NB4 (cell line): ENCODE data around the gene UMAD1.
"Not testable (repeated sequence)": the region's sequence is repeated elsewhere in the genome, so short reads cannot be mapped to it uniquely, and the experiment has no call there.

Source experiments
- POLR2A ChIP-seq: IDR thresholded peaks from 2 replicates; pipeline ENCODE4 v1.6.1; 2011; ENCODE audit warnings: mild to moderate bottlenecking; ENCODE audit not compliant: insufficient read length; ENCODE audit errors: extremely low read depth
- TF ChIP-seq, protein P1 (sequence below): IDR thresholded peaks from one replicate; pipeline ENCODE4 v1.5.1; 2012; ENCODE audit warnings: low read depth, low read length

DNA sequence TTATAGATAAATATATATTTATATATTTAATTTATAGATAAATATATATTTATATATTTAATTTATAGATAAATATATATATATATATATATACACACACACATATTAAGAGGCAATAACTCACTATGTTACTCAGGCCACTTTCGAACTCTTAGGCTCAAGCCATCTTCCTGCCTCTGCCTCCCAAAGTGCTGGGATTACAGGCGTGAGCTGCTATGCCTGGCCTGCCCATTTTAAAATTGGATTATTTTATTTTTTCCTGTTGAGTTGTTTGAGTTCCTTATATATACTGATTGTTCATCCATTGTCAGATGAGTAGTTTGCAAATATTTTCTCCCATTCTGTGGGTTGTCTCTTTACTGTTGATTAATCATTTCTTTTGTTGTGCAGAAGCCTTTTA is 39.1 kb downstream of the UMAD1 start:
- TF ChIP-seq, protein P1, sequence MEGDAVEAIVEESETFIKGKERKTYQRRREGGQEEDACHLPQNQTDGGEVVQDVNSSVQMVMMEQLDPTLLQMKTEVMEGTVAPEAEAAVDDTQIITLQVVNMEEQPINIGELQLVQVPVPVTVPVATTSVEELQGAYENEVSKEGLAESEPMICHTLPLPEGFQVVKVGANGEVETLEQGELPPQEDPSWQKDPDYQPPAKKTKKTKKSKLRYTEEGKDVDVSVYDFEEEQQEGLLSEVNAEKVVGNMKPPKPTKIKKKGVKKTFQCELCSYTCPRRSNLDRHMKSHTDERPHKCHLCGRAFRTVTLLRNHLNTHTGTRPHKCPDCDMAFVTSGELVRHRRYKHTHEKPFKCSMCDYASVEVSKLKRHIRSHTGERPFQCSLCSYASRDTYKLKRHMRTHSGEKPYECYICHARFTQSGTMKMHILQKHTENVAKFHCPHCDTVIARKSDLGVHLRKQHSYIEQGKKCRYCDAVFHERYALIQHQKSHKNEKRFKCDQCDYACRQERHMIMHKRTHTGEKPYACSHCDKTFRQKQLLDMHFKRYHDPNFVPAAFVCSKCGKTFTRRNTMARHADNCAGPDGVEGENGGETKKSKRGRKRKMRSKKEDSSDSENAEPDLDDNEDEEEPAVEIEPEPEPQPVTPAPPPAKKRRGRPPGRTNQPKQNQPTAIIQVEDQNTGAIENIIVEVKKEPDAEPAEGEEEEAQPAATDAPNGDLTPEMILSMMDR = not testable (repeated sequence)
- TF ChIP-seq POLR2A = not testable (repeated sequence)
